GM12892 (cell line): ENCODE data around the gene STK32C. TPM values are rescaled to one million over a fixed set of nuclear protein-coding genes. Genes with fewer than 3 reads are reported as not detected.
A peak's percentile ranks its signal among the peaks of the same experiment; 100 is the strongest.
"Not testable (repeated sequence)": the region's sequence is repeated elsewhere in the genome, so short reads cannot be mapped to it uniquely, and the experiment has no call there.

Experiments used
- DNase-seq: peaks from one replicate; pipeline ENCODE4 v3.0.0; 2011; ENCODE audit not compliant: insufficient read length
- FAIRE-seq: peaks from 2 replicates; lab custom pipeline; 2011; peaks lifted over from hg19 to GRCh38; lab: Jason Lieb, UNC
- POLR2A ChIP-seq: IDR thresholded peaks from 2 replicates; pipeline ENCODE4 v1.6.1; 2011; ENCODE audit warnings: low read depth, low read length, control low read depth
- POLR2AphosphoS5 ChIP-seq: IDR thresholded peaks from 2 replicates; pipeline ENCODE4 v1.6.1; 2011; ENCODE audit warnings: low read depth, low read length, control low read depth
- TAF1 ChIP-seq: IDR thresholded peaks from 2 replicates; pipeline ENCODE4 v1.6.1; 2011; ENCODE audit warnings: low read depth, mild to moderate bottlenecking, control low read depth, low read length, borderline replicate concordance
- polyA plus RNA-seq: library from polyadenylated mRNA; unstranded; fragments of >200 nt; gene quantifications from one replicate; pipeline ENCODE4 v1.2.1, GENCODE V29; 2012; ENCODE audit warnings: missing spikeins, inconsistent platforms; ENCODE audit not compliant: missing spikeins

STK32C gene
- polyA plus RNA-seq, result 4.3 TPM

- TF ChIP-seq POLR2AphosphoS5 (no peak), TAF1 (no peak), POLR2A (no peak)
- no peak for FAIRE-seq
- peak; percentile 96 for DNase-seq
Measured at GRCh38 chr10:132307823-132308586, at the start of gene STK32C. STK32C (minus strand) TSS chr10:132307950; CDS start chr10:132307833, 117 bp downstream.

- TF ChIP-seq POLR2A, result no peak
- TF ChIP-seq TAF1, result no peak
- no peak for TF ChIP-seq POLR2AphosphoS5
- FAIRE-seq, result no peak
- DNase-seq, result no peak
Measured at GRCh38 chr10:132356621-132357195, 49.0 kb upstream of the STK32C start.

- FAIRE-seq (no peak), DNase-seq (no peak)
- TF ChIP-seq POLR2AphosphoS5, result no peak
- no peak for TF ChIP-seq TAF1
- no peak for TF ChIP-seq POLR2A
Measured at GRCh38 chr10:132355754-132356153, 48.0 kb upstream of the STK32C start.

- TF ChIP-seq POLR2AphosphoS5, result no peak
- TF ChIP-seq POLR2A, result no peak
- TF ChIP-seq TAF1, result no peak
- no peak for FAIRE-seq
- no peak for DNase-seq
Measured at GRCh38 chr10:132355297-132355696, 47.5 kb upstream of the STK32C start.

GRCh38 chr10:132354356-132355094 is 46.8 kb upstream of the STK32C start:
- no peak for TF ChIP-seq TAF1
- DNase-seq (no peak), FAIRE-seq (no peak)

GRCh38 chr10:132353456-132354355 is 46.0 kb upstream of the STK32C start:
- FAIRE-seq (no peak), DNase-seq (no peak)
- TF ChIP-seq POLR2A (no peak), TAF1 (no peak), POLR2AphosphoS5 (no peak)

GRCh38 chr10:132352462-132353308 is 44.9 kb upstream of the STK32C start:
- FAIRE-seq, result not testable (repeated sequence)
- DNase-seq, result peak; percentile 87

GRCh38 chr10:132351611-132352010 is 43.9 kb upstream of the STK32C start:
- DNase-seq, result no peak
- FAIRE-seq, result no peak

GRCh38 chr10:132350946-132351345 is 43.2 kb upstream of the STK32C start:
- TF ChIP-seq POLR2A (no peak), TAF1 (no peak), POLR2AphosphoS5 (no peak)
- no peak for DNase-seq
- no peak for FAIRE-seq

More at GRCh38 chr10:132351611-132352010, 43.9 kb upstream of the STK32C start:
- no peak for TF ChIP-seq POLR2AphosphoS5
- TF ChIP-seq POLR2A, result no peak
- TF ChIP-seq TAF1, result no peak

GRCh38 chr10:132350391-132350790 is 42.6 kb upstream of the STK32C start:
- FAIRE-seq (no peak), DNase-seq (no peak)
- TF ChIP-seq POLR2A, result no peak
- TF ChIP-seq POLR2AphosphoS5, result no peak
- no peak for TF ChIP-seq TAF1

GRCh38 chr10:132349766-132350165 is 42.0 kb upstream of the STK32C start:
- no peak for FAIRE-seq
- DNase-seq, result no peak
- TF ChIP-seq POLR2AphosphoS5 (no peak), POLR2A (no peak), TAF1 (no peak)
